ENCODE measurements around the gene VPS37C. TPM values are rescaled to one million over a fixed set of nuclear protein-coding genes. Genes with fewer than 3 reads are reported as not detected.

The VPS37C gene
- total and polyA plus RNA-seq, 10 of the 15 experiments (the other 5 are each of a cell fraction or from before 2014, with no cell fraction given), result 0.39 to 16.5 (median 7.8) TPM

DNA sequence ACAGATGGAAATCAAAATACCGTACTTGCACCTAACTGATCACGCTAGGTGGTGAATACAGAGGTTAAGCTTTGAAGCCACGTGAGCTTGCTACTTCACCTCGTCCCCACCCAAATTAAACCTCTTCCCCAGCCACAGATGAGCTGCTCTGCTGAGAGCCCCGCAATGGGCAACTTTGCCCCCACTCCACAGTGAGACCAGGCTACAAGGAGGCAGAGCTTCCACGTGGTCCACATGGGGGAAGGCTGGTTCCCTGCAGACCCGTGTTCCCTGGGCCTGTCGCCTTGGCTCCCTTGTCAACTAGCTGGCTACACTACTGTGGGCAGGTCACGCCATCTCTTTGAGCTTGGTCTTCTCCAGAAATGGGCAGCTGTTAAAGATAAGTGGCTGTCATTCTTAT lies 48.0 kb downstream of the VPS37C start:
- no peaks in the 10 kb centered on the region for H4K20me1 ChIP-seq (ENCODE audit: control insufficient read depth, insufficient read depth)
- no peaks in the 10 kb centered on the region for H3K79me2 ChIP-seq (ENCODE audit: control insufficient read depth, insufficient read depth, low read length)
- no peaks in the 10 kb centered on the region for H3K9me3 ChIP-seq (replicated peaks; ENCODE audit: control insufficient read depth, insufficient read depth, low read length)
- POLR2A ChIA-PET, result no interaction called here
- H3K4me3 ChIP-seq, result no peak overlapping the region
- SMC1A ChIA-PET (ENCODE audit: uncharacterized antibody, unreplicated experiment), result interaction anchor here (0.6 to 3.0 kb wide), 6 partner anchors 16 to 157 kb away, joined by 3 to 10 read pairs (median 4); no protein-coding TSS in a partner anchor
- TF ChIP-seq NR2F1 (conservative IDR thresholded peaks at IDR 0.05) (no peak), NFYB (IDR thresholded peaks at IDR 0.05; ENCODE audit: insufficient read depth, low read depth, low read length) (no peak)
- TF ChIP-seq, protein P1, sequence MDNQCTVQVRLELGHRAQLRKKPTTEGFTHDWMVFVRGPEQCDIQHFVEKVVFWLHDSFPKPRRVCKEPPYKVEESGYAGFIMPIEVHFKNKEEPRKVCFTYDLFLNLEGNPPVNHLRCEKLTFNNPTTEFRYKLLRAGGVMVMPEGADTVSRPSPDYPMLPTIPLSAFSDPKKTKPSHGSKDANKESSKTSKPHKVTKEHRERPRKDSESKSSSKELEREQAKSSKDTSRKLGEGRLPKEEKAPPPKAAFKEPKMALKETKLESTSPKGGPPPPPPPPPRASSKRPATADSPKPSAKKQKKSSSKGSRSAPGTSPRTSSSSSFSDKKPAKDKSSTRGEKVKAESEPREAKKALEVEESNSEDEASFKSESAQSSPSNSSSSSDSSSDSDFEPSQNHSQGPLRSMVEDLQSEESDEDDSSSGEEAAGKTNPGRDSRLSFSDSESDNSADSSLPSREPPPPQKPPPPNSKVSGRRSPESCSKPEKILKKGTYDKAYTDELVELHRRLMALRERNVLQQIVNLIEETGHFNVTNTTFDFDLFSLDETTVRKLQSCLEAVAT (IDR thresholded peaks at IDR 0.05), result no peak
- no peak overlapping the region for H3K27ac ChIP-seq (ENCODE audit: control insufficient read depth, insufficient read depth)
- no peaks in the 10 kb centered on the region for H3K36me3 ChIP-seq (ENCODE audit: control insufficient read depth in 2 of 2, insufficient read depth in 2 of 2, low read length in 1 of 2)
- H3K4me1 ChIP-seq (ENCODE audit: control insufficient read depth, insufficient read depth, low read length), result peaks cover 9% of the 10 kb centered on the region
- no peak for DNase-seq (ENCODE audit: low read depth, low spot score)
- no peak overlapping the region for H3K4me2 ChIP-seq (ENCODE audit: control insufficient read depth, insufficient read depth)
- no peak overlapping the region for H3K9ac ChIP-seq (ENCODE audit: control insufficient read depth, insufficient read depth, low read length)
- intact Hi-C loops (cut with micrococcal nuclease; ENCODE audit: unreplicated experiment) (no loop called here), in situ Hi-C loops (cut with MboI) (no loop called here)
- no peak overlapping the region for H2AFZ ChIP-seq (ENCODE audit: control insufficient read depth, low read depth, low read length)
- CTCF ChIA-PET, result interaction anchor here (0.6 to 3.8 kb wide), 5 partner anchors 16 to 284 kb away, joined by 3 to 20 read pairs (median 3); no protein-coding TSS in a partner anchor
- ATAC-seq, result no peak
- RAD21 ChIA-PET (ENCODE audit: unreplicated experiment), result interaction anchor here (0.8 to 0.9 kb wide), 2 partner anchors 13 to 36 kb away, joined by 3 read pairs; no protein-coding TSS in a partner anchor
- H3K27me3 ChIP-seq (replicated peaks in 1 of 2; ENCODE audit: control insufficient read depth in 2 of 2, insufficient read depth in 2 of 2, low read length in 1 of 2), result no peaks in the 10 kb centered on the region
- no TSS peak for BruUV-seq (replicated peaks)
- 85% methylated on average over 9 of the region's 9 CpGs for WGBS (ENCODE audit: insufficient coverage, insufficient replicate concordance, low lambda C conversion rate, missing lambda C conversion rate)
- FAIRE-seq, result no peak

DNA sequence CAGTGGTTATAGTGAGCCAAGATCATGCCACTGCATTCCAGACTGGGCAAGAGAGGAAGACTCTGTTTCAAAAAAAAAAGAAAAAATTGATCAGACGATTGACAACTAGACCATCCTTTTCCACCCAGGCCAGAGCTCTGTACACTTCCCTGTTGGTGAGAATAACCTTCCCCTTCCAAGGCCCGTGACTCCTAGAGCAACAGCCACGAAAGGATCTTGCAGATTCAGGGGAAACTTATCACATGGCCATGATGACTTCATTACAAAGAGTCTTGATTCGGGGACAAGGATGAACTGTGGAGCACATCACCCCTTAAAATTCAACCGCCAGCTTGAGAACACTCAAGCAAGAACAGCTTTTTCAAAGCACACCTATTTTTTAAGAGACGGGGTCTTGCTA lies 48.7 kb downstream of the VPS37C start:
- Histone ChIP-seq H3K27me3 (replicated peaks in 1 of 2; ENCODE audit: control insufficient read depth in 2 of 2, insufficient read depth in 2 of 2, low read length in 1 of 2) (no peaks in the 10 kb centered on the region), H3K79me2 (ENCODE audit: control insufficient read depth, insufficient read depth, low read length) (no peaks in the 10 kb centered on the region), H3K9me3 (replicated peaks; ENCODE audit: control insufficient read depth, insufficient read depth, low read length) (no peaks in the 10 kb centered on the region), H3K9ac (ENCODE audit: control insufficient read depth, insufficient read depth, low read length) (no peak overlapping the region), H3K4me3 (no peak overlapping the region), H2AFZ (ENCODE audit: control insufficient read depth, low read depth, low read length) (no peak overlapping the region), H3K4me2 (ENCODE audit: control insufficient read depth, insufficient read depth) (no peak overlapping the region), H3K4me1 (ENCODE audit: control insufficient read depth, insufficient read depth, low read length) (peaks cover 9% of the 10 kb centered on the region), H4K20me1 (ENCODE audit: control insufficient read depth, insufficient read depth) (no peaks in the 10 kb centered on the region), H3K36me3 (ENCODE audit: control insufficient read depth in 2 of 2, insufficient read depth in 2 of 2, low read length in 1 of 2) (no peaks in the 10 kb centered on the region), H3K27ac (ENCODE audit: control insufficient read depth, insufficient read depth) (no peak overlapping the region)
- no TSS peak for BruUV-seq (replicated peaks)
- in situ Hi-C loops (cut with MboI) (no loop called here), intact Hi-C loops (cut with micrococcal nuclease; ENCODE audit: unreplicated experiment) (no loop called here)
- ChIA-PET CTCF (interaction anchor here (0.6 to 3.8 kb wide), 5 partner anchors 16 to 284 kb away, joined by 3 to 20 read pairs (median 3); no protein-coding TSS in a partner anchor), POLR2A (no interaction called here), SMC1A (ENCODE audit: uncharacterized antibody, unreplicated experiment) (interaction anchor here (0.6 to 3.0 kb wide), 7 partner anchors 16 to 157 kb away, joined by 3 to 10 read pairs (median 3); no protein-coding TSS in a partner anchor), RAD21 (ENCODE audit: unreplicated experiment) (interaction anchor here (0.9 kb wide), 1 partner anchor 13 kb away, joined by 3 read pairs; no protein-coding TSS in a partner anchor)
- 66% methylated on average over 6 of the region's 6 CpGs for WGBS (ENCODE audit: insufficient coverage, insufficient replicate concordance, low lambda C conversion rate, missing lambda C conversion rate)
- no peak for FAIRE-seq
- no peak for ATAC-seq
- no peak for DNase-seq (ENCODE audit: low read depth, low spot score)
- no peak for TF ChIP-seq NR2C2 (IDR thresholded peaks at IDR 0.05; ENCODE audit: borderline replicate concordance, control insufficient read depth, insufficient read length, low read depth)
- TF ChIP-seq IRF4 (IDR thresholded peaks at IDR 0.05; ENCODE audit: low read depth, low read length), result no peak
- no peak for TF ChIP-seq RUNX3 (IDR thresholded peaks at IDR 0.05; ENCODE audit: low read length)

Data from GM12878 (cell line).